22Rv1 (cell line): Measurements from ENCODE around the gene ZBTB7C.

ENCODE experiments used
- CTCF ChIP-seq: fragments of 450-650 bp; IDR thresholded peaks from 2 replicates; pipeline ENCODE4 v1.5.1; 2017; ENCODE audit warnings: mild to moderate bottlenecking
- ZFX ChIP-seq: fragments of 450-650 bp; IDR thresholded peaks from 2 replicates; pipeline ENCODE4 v1.6.1; 2017; ENCODE audit warnings: antibody characterized with exemption, borderline replicate concordance

GRCh38 chr18:48361801-48362200 is 47.4 kb downstream of the ZBTB7C start:
- TF ChIP-seq CTCF (no peak), ZFX (no peak)
